Tibial artery (tissue), 4 donors: ENCODE measurements around the gene ADTRP.
"Not testable (repeated sequence)": the region's sequence is repeated elsewhere in the genome, so short reads cannot be mapped to it uniquely, and the experiment has no call there.

ENCODE experiments used
- DNase-seq, 2 donors: peaks; one replicate each; pipeline ENCODE4 v3.0.0-alpha.2; 2019
- H3K27ac ChIP-seq, 2 donors: fragments of 200-600 bp; sonication (generic) in 1 of 2; 1 replicate in 1 of 2; 2 replicates in 1 of 2; pipeline ENCODE4 v1.5.1; 2018 to 2019; ENCODE audit warnings: mild to moderate bottlenecking in 1 of 2
- H3K27me3 ChIP-seq, 2 donors: fragments of 200-600 bp; sonication (generic) in 1 of 2; one replicate each; pipeline versions ENCODE4 v1.5.1 to v1.6.0; 2016 to 2019
- H3K36me3 ChIP-seq, 3 donors: fragments of 200-600 bp; sonication (generic) in 2 of 3; one replicate each; pipeline ENCODE4 v1.5.1; 2016 to 2019; ENCODE audit warnings: mild to moderate bottlenecking in 2 of 3
- H3K4me1 ChIP-seq, 4 donors: fragments of 200-600 bp; sonication (generic) in 2 of 4; 1 replicate in 3 of 4; 2 replicates in 1 of 4; pipeline ENCODE4 v1.5.1; 2016 to 2019
- H3K4me3 ChIP-seq, 2 donors: fragments of 200-600 bp; sonication (generic) in 1 of 2; 1 replicate in 1 of 2; 2 replicates in 1 of 2; pipeline ENCODE4 v1.5.1; 2018 to 2019; ENCODE audit warnings: mild to moderate bottlenecking in 2 of 2
- H3K9me3 ChIP-seq, 3 donors: fragments of 200-600 bp; sonication (generic) in 1 of 3; one replicate each; pipeline ENCODE4 v1.5.1; 2016 to 2019
- CTCF ChIP-seq, 2 experiments: fragments of 200-600 bp in 1 of 2; fragments of 450-650 bp in 1 of 2; IDR thresholded peaks; one replicate each; pipeline ENCODE4 v1.5.1; 2017 to 2019; ENCODE audit warnings: antibody characterized with exemption in 2 of 2, mild to moderate bottlenecking in 1 of 2, moderate library complexity in 1 of 2
- intact Hi-C: fragments of 100-400 bp; cut with DNase I; formaldehyde crosslinking; loops from one replicate; pipeline ENCODE4 v1.15.0; 2023; ENCODE audit warnings: low total_unique reads

Gene ADTRP

GRCh38 chr6:11689847-11690246 is 88.8 kb downstream of the ADTRP start:
- no peak for DNase-seq
- no peak overlapping the region for H3K4me3 ChIP-seq
- H3K9me3 ChIP-seq, result no peaks in the 10 kb centered on the region
- no peaks in the 10 kb centered on the region for H3K36me3 ChIP-seq
- no peaks in the 10 kb centered on the region for H3K27me3 ChIP-seq
- H3K27ac ChIP-seq, result no peak overlapping the region
- no peak for TF ChIP-seq CTCF (IDR thresholded peaks at IDR 0.05)
- H3K4me1 ChIP-seq, result peaks cover 0 to 6% (median 3%) of the 10 kb centered on the region in 4 donors
- intact Hi-C loops, result no loop called here

- H3K4me3 ChIP-seq, H3K4me1 ChIP-seq, H3K9me3 ChIP-seq, H3K27ac ChIP-seq, H3K36me3 ChIP-seq, DNase-seq, intact Hi-C loops, H3K27me3 ChIP-seq: not testable (repeated sequence)
These were observed 89.2 kb downstream of the ADTRP start for GRCh38 chr6:11689400-11689799.

- H3K4me3 ChIP-seq, result no peak overlapping the region
- no peaks in the 10 kb centered on the region for H3K9me3 ChIP-seq
- intact Hi-C loops, result no loop called here
- no peak for DNase-seq
- no peaks in the 10 kb centered on the region for H3K36me3 ChIP-seq
- peaks cover 0 to 6% (median 3%) of the 10 kb centered on the region in 4 donors for H3K4me1 ChIP-seq
- no peaks in the 10 kb centered on the region for H3K27me3 ChIP-seq
- no peak for TF ChIP-seq CTCF (IDR thresholded peaks at IDR 0.05)
- H3K27ac ChIP-seq, result no peak overlapping the region
These were observed 90.2 kb downstream of the ADTRP start for GRCh38 chr6:11688425-11688709.

- DNase-seq, result no peak
- no peaks in the 10 kb centered on the region for H3K27me3 ChIP-seq
- H3K9me3 ChIP-seq, result no peaks in the 10 kb centered on the region
- TF ChIP-seq CTCF (IDR thresholded peaks at IDR 0.05), result no peak
- no peaks in the 10 kb centered on the region for H3K4me1 ChIP-seq
- intact Hi-C loops, result no loop called here
- H3K36me3 ChIP-seq, result no peaks in the 10 kb centered on the region
- H3K4me3 ChIP-seq, result no peak overlapping the region
- no peak overlapping the region for H3K27ac ChIP-seq
These were observed 93.0 kb downstream of the ADTRP start for GRCh38 chr6:11685481-11686093.

- no peaks in the 10 kb centered on the region for H3K9me3 ChIP-seq
- intact Hi-C loops, result no loop called here
- H3K27me3 ChIP-seq, result no peaks in the 10 kb centered on the region
- no peaks in the 10 kb centered on the region for H3K36me3 ChIP-seq
- H3K27ac ChIP-seq, result no peak overlapping the region
- no peaks in the 10 kb centered on the region for H3K4me1 ChIP-seq
- TF ChIP-seq CTCF (IDR thresholded peaks at IDR 0.05), result no peak
- H3K4me3 ChIP-seq, result no peak overlapping the region
- DNase-seq, result no peak
These were observed 93.6 kb downstream of the ADTRP start for GRCh38 chr6:11684901-11685480.

- H3K9me3 ChIP-seq, result no peaks in the 10 kb centered on the region
- no peaks in the 10 kb centered on the region for H3K36me3 ChIP-seq
- no peaks in the 10 kb centered on the region for H3K4me1 ChIP-seq
- TF ChIP-seq CTCF (IDR thresholded peaks at IDR 0.05), result no peak
- no peak for DNase-seq
- no peak overlapping the region for H3K27ac ChIP-seq
- no peak overlapping the region for H3K4me3 ChIP-seq
- no peaks in the 10 kb centered on the region for H3K27me3 ChIP-seq
- intact Hi-C loops, result no loop called here
These were observed 94.7 kb downstream of the ADTRP start for GRCh38 chr6:11683871-11684270.
